Lower lobe of right lung (tissue), 2 donors: ENCODE data around the gene BFSP2. TPM values are rescaled to one million over a fixed set of nuclear protein-coding genes. Genes with fewer than 3 reads are reported as not detected.

Source experiments
- ATAC-seq, 2 donors: fragments of 200-7000 bp; cut with Tn5 transposase; one replicate each; pipeline ENCODE4 v1.9.1; 2020 to 2022; ENCODE audit warnings: mild to moderate bottlenecking in 2 of 2, moderate library complexity in 2 of 2
- DNase-seq: peaks from one replicate; pipeline ENCODE4 v3.0.0-alpha.2; 2020
- H3K27ac ChIP-seq: fragments of 200-600 bp; one replicate; pipeline ENCODE4 v1.8.0; 2022
- H3K27me3 ChIP-seq: fragments of 200-600 bp; one replicate; pipeline ENCODE4 v1.8.0; 2022; ENCODE audit warnings: low read depth
- H3K36me3 ChIP-seq: fragments of 200-600 bp; one replicate; pipeline ENCODE4 v1.8.0; 2022; ENCODE audit warnings: mild to moderate bottlenecking
- H3K4me1 ChIP-seq: fragments of 200-600 bp; one replicate; pipeline ENCODE4 v1.8.0; 2022
- H3K4me3 ChIP-seq: fragments of 200-600 bp; one replicate; pipeline ENCODE4 v1.8.0; 2022; ENCODE audit warnings: mild to moderate bottlenecking
- H3K9me3 ChIP-seq: fragments of 200-600 bp; one replicate; pipeline ENCODE4 v1.8.0; 2022
- intact Hi-C: fragments of 100-400 bp; cut with DNase I; formaldehyde crosslinking; loops from one replicate; pipeline ENCODE4 v1.11.0; 2022
- total RNA-seq: library from RNA; stranded (reverse); fragmentation: NEBNext Ultra II Directional; extraction: Animal tissue kit (Norgen Biotek cat#: 25700); gene quantifications from one replicate; pipeline ENCODE4 v1.2.1, GENCODE V29; 2021
- TF ChIP-seq, protein P1 (sequence below): fragments of 200-600 bp; IDR thresholded peaks from one replicate; pipeline ENCODE4 v1.8.0; 2022; ENCODE audit warnings: antibody characterized with exemption, mild to moderate bottlenecking
- donor health status: DM: no; HTN: yes; CAD: no; lungs with severe emphysema.

The BFSP2 gene
- total RNA-seq, 1 donor from 2014 or later, result not detected

DNA sequence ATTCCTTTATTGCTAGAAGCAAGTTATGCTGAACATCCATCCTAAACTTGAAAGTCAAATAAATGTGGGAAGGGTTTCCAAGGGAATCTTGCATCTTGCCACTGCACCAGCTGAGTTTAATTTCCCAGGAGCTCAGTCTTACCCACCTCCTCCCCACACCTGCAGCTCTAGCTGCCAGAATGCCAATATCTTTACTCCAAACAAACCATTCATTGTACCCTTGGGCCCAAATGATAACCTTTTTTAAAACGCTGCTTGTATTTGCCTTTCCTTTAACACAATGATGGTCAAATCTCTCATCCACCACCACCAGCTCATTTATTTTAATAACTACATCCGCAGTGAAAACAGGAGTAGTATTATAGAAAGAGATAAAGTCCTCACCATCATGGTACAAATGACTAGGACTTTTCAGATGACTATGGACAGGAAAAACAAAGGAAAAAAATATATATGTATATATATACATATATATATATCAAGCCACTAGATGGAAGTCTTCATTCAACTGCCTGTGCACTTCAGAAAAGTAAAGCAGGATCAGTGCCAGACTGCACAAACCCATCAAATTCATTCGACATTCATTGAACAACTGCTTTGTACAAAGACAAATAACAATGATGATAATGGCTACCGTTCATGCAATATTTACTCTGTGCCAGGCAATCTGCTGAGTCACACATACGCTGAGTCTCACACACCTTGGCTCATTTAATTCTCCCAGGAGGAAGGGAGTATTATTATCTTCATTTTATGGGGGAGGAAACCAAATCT is 44.0 kb downstream of the BFSP2 start:
- intact Hi-C loops, result no loop called here
- H3K27me3 ChIP-seq, result no peaks in the 10 kb centered on the region
- TF ChIP-seq, protein P1, sequence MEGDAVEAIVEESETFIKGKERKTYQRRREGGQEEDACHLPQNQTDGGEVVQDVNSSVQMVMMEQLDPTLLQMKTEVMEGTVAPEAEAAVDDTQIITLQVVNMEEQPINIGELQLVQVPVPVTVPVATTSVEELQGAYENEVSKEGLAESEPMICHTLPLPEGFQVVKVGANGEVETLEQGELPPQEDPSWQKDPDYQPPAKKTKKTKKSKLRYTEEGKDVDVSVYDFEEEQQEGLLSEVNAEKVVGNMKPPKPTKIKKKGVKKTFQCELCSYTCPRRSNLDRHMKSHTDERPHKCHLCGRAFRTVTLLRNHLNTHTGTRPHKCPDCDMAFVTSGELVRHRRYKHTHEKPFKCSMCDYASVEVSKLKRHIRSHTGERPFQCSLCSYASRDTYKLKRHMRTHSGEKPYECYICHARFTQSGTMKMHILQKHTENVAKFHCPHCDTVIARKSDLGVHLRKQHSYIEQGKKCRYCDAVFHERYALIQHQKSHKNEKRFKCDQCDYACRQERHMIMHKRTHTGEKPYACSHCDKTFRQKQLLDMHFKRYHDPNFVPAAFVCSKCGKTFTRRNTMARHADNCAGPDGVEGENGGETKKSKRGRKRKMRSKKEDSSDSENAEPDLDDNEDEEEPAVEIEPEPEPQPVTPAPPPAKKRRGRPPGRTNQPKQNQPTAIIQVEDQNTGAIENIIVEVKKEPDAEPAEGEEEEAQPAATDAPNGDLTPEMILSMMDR, result no peak

DNA sequence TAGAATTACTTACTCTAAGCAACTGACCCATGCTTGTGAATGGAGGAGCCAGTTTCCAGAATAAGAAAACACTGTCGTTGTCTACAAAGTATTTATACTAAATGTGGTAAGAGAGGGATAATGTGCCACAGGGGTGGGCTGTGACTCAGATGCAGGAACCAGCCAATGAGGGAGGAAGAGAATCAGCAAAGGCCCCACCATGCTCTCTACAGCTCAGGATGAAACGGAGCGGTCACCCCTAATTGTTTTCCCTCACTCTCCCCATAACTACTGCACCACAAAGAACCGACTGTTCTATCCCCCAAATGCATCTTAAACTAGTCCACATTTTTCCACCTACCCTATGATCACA is 44.5 kb downstream of the BFSP2 start:
- Histone ChIP-seq H3K4me1 (peaks cover 20% of the 10 kb centered on the region), H3K9me3 (no peaks in the 10 kb centered on the region), H3K27me3 (no peaks in the 10 kb centered on the region), H3K36me3 (no peaks in the 10 kb centered on the region), H3K4me3 (no peak overlapping the region), H3K27ac (no peak overlapping the region)
- ATAC-seq, result no peak
- TF ChIP-seq, protein P1, result no peak
- DNase-seq, result no peak
- intact Hi-C loops, result no loop called here

More for the DNA sequence above, 44.0 kb downstream of the BFSP2 start:
- H3K27ac ChIP-seq, result no peak overlapping the region
- peak in 1 of 2 donors; percentile 43 for ATAC-seq
- H3K36me3 ChIP-seq, result no peaks in the 10 kb centered on the region
- H3K4me3 ChIP-seq, result no peak overlapping the region
- peaks cover 16% of the 10 kb centered on the region for H3K4me1 ChIP-seq
- no peaks in the 10 kb centered on the region for H3K9me3 ChIP-seq
- no peak for DNase-seq

DNA sequence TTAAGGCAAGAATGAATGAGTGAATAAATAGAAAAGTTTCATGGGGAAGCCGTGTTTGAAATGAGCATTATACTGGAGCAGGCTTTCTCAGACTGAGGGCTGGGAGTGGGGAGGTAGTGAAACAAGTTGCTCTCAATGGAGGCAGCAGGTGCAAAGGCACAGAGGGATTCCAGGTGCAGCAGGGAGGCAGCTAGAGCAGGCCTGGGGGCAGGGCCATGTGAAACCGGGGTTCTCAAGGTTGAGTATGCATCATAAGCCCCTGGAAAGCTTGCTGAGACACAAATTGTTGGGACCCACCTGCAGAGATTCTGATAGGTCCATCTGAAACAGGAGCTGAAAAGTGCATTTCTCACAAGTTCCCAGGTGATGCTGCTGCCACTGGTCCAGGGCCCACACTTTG is 45.3 kb downstream of the BFSP2 start:
- Histone ChIP-seq H3K36me3 (no peaks in the 10 kb centered on the region), H3K9me3 (no peaks in the 10 kb centered on the region), H3K27me3 (no peaks in the 10 kb centered on the region), H3K27ac (no peak overlapping the region), H3K4me1 (peaks cover 20% of the 10 kb centered on the region), H3K4me3 (no peak overlapping the region)
- ATAC-seq (no peak), DNase-seq (no peak)
- intact Hi-C loops, result no loop called here
- TF ChIP-seq, protein P1, result no peak

DNA sequence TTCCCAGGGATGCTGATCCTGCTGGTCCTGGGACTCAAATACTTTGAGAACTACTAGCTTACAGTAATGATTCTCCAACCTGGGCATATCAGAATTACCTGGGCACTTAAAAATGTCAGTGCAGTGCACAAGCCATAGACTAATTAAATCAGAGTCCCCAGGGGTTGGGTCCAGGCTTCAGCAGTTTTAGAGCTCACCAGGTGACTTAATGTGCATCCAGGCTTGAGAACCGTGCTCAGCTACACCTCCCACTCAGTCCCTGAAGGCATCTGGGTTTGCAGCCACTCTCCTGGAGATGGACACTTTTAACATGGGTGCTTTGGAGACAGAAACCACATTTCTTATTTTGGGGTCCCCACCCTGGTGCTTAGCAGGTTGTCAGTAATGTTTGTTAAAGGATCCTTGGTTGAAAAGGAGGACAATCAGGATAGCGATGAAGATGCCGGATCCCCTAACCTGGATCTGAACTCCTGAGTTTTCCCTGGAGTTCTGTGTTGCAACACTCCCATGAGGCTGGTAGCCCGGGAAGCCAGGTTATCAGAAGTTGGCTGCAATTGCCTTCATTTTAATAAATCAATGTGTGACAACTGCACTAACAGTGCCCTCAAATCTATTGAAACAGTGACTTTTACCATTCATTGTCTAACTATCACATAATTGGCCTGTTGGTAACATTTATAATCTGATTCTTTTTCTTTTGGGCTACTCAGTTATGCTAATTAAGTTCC is 48.1 kb downstream of the BFSP2 start:
- Histone ChIP-seq H3K36me3 (no peaks in the 10 kb centered on the region), H3K9me3 (no peaks in the 10 kb centered on the region), H3K4me3 (no peak overlapping the region), H3K27me3 (no peaks in the 10 kb centered on the region), H3K27ac (no peak overlapping the region), H3K4me1 (peaks cover 10% of the 10 kb centered on the region)
- TF ChIP-seq, protein P1, result no peak
- intact Hi-C loops, result no loop called here
- ATAC-seq (no peak), DNase-seq (no peak)

DNA sequence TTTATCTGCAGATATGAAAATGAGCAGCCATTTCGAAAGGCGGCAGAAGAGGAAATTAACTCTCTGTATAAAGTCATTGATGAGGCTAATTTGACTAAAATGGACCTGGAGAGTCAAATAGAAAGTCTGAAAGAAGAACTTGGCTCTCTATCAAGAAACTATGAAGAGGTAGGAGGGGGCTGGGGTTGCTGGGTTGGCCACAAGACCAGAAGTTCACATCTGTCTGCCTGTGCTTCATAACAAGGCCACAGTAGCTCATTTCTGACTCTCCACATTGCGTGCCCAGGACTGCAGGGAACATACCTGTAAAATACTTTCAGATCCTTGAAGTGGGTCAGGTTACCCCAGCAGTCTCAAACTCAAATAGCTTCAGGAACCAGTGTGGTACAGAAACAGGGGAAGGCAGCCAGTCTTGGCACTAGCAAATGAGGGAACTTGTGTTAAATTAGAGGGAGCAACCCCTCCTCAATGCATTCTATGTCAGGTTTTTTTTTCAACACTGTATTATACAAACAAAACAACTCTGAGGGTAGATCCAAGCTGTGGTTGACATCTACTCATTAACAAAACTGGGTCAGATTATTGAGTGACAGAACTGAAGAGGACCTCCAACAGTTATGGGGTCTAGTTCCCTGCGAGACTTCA is 48.7 kb downstream of the BFSP2 start:
- TF ChIP-seq, protein P1, result no peak
- DNase-seq, result no peak
- H3K4me1 ChIP-seq, result peaks cover 10% of the 10 kb centered on the region
- no peaks in the 10 kb centered on the region for H3K9me3 ChIP-seq
- H3K4me3 ChIP-seq, result no peak overlapping the region
- H3K36me3 ChIP-seq, result no peaks in the 10 kb centered on the region
- peak; percentile 47 to 81 for ATAC-seq
- intact Hi-C loops, result no loop called here
- no peaks in the 10 kb centered on the region for H3K27me3 ChIP-seq
- no peak overlapping the region for H3K27ac ChIP-seq
